Cardiac fibroblast (primary cell): ENCODE measurements around the gene CENPN.

Experiments
- DNase-seq, 2 donors: peaks; one replicate each; pipeline versions ENCODE4 v3.0.0 to v3.0.0-alpha.2; 2010; ENCODE audit warnings: low read depth in 2 of 2
- H3K4me3 ChIP-seq, 2 donors: replicated peaks in 1 of 2; 1 replicate in 1 of 2; 2 replicates in 1 of 2; pipeline ENCODE4 v1.5.1; 2011; ENCODE audit warnings: low read depth in 2 of 2, low read length in 2 of 2, mild to moderate bottlenecking in 2 of 2, moderate library complexity in 1 of 2
- TF ChIP-seq, protein P1 (sequence below): IDR thresholded peaks from one replicate; pipeline ENCODE4 v1.5.1; 2011; ENCODE audit warnings: low read depth, mild to moderate bottlenecking, low read length, inconsistent platforms

The CENPN gene

DNA sequence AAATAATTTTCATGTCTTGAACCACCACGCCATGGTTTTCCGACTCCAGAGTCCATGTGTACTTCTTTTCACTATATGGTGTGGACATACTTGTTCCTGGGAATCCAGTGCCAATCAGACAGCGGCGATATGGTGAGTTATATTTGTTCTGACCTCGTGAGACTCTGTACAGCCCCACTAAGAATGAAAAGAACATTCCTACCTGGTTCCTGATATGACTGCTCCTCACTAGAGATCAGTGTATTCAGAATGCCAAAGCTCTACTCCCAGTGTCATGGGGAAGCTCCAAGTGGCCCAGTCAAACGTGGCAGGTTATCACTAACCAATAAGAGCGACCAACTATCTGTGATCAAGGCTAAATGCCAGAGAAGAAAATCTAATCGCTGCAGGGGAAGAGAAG is 64.0 kb downstream of the CENPN start:
- TF ChIP-seq, protein P1, sequence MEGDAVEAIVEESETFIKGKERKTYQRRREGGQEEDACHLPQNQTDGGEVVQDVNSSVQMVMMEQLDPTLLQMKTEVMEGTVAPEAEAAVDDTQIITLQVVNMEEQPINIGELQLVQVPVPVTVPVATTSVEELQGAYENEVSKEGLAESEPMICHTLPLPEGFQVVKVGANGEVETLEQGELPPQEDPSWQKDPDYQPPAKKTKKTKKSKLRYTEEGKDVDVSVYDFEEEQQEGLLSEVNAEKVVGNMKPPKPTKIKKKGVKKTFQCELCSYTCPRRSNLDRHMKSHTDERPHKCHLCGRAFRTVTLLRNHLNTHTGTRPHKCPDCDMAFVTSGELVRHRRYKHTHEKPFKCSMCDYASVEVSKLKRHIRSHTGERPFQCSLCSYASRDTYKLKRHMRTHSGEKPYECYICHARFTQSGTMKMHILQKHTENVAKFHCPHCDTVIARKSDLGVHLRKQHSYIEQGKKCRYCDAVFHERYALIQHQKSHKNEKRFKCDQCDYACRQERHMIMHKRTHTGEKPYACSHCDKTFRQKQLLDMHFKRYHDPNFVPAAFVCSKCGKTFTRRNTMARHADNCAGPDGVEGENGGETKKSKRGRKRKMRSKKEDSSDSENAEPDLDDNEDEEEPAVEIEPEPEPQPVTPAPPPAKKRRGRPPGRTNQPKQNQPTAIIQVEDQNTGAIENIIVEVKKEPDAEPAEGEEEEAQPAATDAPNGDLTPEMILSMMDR: no peak
- DNase-seq: no peak
- H3K4me3 ChIP-seq: no peak overlapping the region

DNA sequence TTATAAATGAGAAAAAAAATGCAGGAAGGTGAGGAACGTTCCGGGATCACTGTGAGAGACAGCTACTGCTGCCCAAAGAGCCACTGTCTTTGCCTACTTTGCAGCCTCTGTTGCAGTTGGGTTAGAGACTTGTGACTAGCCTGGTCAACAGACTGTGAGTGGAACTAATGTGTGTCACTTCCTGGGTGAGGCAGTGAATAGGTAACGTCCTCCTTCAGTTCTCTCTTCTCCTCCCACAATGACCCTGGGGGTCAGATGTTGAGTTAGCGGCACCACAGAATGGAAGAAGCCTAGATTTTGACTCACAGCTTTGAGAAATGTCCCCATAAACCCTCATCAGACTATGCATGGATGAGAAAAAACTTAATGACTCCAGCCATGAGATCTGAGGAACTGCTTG is 64.8 kb downstream of the CENPN start:
- TF ChIP-seq, protein P1: no peak
- DNase-seq: peak in 1 of 2 donors; percentile 60
- no peak overlapping the region for H3K4me3 ChIP-seq

DNA sequence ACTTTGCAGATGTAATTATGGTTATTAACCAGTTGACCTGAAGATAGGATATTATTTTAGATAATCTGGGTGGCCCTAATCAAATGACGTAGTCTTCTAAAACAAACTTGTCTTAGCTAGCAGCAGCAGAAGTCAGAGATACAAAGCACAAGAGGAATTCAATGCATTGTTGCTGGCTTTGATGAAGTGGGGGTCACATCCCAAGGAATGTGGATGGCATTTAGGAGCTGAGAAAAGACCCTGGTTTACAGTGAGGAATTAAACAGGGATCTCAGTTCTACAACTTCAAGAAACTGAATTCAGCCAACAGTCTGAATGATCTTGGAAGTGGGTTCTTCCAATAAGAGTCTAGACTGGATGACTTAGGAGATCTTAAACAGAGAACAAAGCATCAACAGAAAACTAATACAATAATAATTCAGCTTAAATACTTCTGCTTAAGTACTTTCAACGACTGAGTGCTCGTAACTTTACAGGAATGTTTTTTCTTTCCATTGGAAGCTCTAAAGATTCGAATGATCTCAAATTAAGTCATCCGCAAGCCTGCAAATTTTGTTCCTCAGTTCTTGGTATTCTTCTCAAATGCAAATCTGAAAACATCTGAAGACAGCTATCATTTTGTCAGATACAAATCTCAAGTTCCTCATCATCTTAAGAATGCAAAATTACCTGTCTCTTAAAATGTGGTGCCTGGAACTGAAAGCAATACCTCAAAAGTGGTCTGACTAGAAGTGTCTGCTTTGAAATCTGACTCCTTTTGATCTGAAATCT is 66.7 kb downstream of the CENPN start:
- DNase-seq: no peak
- TF ChIP-seq, protein P1: no peak
- no peak overlapping the region for H3K4me3 ChIP-seq

DNA sequence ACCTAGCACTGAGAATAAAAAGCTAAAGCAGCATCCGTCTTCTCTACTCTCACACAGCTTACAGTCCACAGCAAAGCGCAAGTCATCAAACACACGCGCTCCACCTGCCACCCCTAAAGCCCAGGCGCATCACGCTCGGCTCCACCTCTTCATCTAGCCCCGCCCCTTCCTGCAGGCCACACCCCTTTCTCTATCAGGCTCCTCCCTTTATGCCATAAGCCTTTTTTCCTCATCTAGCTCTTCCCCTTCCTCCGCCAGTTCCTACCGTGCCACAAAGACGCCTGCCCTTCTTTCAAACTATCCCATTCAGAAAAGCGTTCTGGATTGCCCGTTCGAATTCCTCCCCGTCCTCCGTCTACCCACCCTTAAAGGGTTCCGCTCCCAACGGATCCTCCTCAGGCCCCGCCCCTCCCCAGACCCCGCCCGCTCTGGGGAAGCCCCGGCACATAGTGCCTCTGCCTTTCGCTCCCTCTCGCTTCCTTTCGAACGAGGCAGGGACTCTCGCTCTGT is 69.6 kb downstream of the CENPN start:
- TF ChIP-seq, protein P1: no peak
- peak; percentile 82 to 89 for DNase-seq
- H3K4me3 ChIP-seq: peak overlapping the region; percentile 75 to 82

DNA sequence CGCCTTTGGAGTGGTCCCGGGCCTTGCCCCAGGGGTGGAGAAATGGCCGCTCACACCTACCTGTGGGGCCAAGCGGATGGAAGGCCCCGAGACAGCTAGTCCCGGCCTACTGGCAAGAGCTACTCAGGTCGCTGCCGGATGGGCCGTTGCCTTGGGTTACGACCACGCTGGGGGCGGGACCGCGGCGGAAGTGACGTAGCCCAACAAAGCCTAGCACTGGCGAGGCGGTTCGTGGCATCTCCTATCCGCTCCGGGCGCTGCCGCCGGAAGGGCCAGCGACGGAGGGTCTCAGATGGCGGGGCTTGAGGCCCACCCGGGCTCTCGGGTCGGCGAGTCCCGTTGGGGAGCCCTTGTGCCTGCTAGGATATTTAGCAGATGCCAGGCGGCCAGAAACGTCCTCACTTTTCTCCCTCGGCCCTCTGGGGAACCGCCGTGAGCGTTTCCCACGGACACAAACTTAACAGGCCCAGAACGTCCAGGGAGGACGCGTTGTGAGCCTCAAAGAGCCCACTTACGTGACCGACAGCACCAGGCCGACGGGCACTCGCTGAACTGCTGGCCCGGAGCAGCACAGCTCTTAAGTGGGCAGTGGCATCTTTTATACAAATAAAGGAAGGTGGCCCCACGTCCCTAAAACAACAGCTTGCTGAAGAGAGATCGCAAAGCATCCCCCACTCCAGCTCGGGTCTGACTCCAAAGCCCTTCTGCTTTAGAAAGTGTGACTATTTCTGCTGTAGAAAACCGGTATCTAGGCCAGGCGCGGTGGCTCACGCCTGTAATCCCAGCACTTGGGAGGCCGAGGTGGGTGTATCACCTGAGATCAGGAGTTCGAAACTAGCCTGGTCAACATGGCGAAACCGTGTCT is 70.3 kb downstream of the CENPN start, which contains the start of gene C16orf46:
Gene C16orf46, minus strand, starts transcription at position 163 of the 865 bp plus-strand sequence. CDS start 13,283 bp downstream, outside the sequence.
- TF ChIP-seq, protein P1: no peak
- peak; percentile 96 to 97 for DNase-seq
- H3K4me3 ChIP-seq: peak within 1 kb of the TSS; percentile 75 to 82

DNA sequence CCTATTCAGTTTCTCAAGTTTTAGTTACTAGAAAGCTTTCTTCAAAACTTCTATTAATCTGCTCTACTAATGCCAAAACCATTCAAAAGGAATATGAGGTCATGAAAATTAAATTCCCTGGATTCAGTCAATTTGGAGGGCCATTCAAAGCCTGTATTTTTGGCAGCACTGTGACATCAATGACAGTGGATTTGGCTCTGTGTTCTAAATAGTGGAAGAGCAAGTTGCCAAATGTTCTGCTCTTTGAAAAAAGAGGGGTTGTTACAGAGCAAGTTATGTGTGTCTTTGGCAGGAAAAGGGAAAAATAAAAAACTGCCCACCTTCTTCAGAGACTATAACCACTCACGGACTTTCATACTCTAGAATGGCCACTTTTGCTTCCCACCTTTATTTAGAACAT is 73.2 kb downstream of the CENPN start:
- DNase-seq: no peak
- TF ChIP-seq, protein P1: no peak
- no peak overlapping the region for H3K4me3 ChIP-seq
